Measurements from ENCODE around the gene OR8B3.

- no peak for TF ChIP-seq CTCF (conservative IDR thresholded peaks at IDR 0.05; ENCODE audit: low read depth in 2 of 2)
- TF ChIP-seq POLR2AphosphoS5 (IDR thresholded peaks at IDR 0.05; ENCODE audit: low read depth): no peak
- no peak for TF ChIP-seq ETS1 (IDR thresholded peaks at IDR 0.05)
- no peak for TF ChIP-seq CREB1 (CRISPR knock-in tag; IDR thresholded peaks at IDR 0.05; ENCODE audit: low read depth)
- no peak for TF ChIP-seq EZH2phosphoT487 (IDR thresholded peaks at IDR 0.05; ENCODE audit: unreplicated experiment)
- no peak for TF ChIP-seq NANOG (IDR thresholded peaks at IDR 0.05; ENCODE audit: borderline replicate concordance)
Observed at GRCh38 chr11:124380585-124380984, 18.2 kb downstream of the OR8B3 start.

Measured in GM23338 (cell line).